GM21737 (cell line): Measurements from ENCODE around the gene TPCN1.

Source experiments
- ATAC-seq: cut with Tn5 transposase; IDR thresholded peaks from one replicate; pipeline ENCODE4 v1.9.1; 2021; ENCODE audit warnings: mild to moderate bottlenecking, moderate library complexity; ENCODE audit not compliant: unreplicated experiment

TPCN1 gene

DNA sequence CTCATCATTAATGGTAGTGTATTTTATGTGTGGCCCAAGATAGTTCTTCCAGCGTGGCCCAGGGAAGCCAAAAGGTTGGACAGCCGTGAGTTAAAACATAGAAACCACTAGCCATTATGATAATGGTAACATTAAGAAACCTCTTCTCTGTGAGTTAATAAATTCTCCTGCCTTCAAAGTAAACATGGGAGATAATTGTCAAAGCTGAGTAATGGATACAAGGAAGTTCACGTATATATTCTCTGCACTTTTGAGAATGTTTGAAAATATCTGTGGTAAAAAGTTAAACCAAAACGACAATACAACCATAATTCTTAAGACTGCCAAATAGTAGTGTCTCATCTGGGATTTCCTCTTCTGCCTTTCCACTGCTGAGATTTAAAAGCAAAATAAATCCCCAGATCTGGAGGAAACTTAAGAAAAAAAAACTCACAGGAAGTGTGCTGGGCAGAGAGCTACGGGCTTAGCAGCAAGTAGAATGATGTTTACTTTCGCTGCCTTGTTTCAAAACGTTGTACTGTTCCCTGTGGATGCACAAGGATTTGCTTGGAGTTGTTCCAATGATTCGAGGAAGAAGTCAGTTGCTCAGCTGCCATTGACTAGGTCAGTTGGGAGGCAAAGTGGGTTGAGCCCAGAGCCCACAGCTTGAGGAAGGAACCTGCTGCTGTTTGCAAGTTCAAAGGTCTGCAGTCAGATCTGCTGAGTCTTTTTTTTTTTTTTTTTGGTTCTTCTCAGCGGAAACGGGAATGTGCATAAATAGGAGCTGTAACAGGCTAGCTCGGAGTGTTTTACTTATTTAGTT, 1.7 kb downstream of the TPCN1 start:
- no peak for ATAC-seq

DNA sequence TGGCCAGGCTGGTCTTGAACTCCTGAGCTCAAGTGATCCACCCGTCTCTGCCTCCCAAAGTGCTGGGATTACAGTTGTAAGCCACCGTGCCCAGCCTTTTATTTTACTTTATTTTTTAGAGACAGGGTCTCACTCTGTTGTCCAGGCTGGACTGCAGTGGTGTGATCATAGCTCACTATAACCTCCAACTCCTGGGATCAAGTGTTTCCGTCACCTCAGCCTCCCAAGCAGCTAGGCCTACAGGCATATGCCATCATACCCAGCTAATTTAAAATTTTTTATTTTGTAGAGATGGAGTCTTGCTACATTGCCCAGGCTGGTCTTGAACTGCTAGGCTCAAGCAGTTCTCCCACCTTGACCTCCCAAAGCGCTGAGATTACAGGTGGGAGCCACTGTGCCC, 3.7 kb downstream of the TPCN1 start:
- no peak for ATAC-seq

DNA sequence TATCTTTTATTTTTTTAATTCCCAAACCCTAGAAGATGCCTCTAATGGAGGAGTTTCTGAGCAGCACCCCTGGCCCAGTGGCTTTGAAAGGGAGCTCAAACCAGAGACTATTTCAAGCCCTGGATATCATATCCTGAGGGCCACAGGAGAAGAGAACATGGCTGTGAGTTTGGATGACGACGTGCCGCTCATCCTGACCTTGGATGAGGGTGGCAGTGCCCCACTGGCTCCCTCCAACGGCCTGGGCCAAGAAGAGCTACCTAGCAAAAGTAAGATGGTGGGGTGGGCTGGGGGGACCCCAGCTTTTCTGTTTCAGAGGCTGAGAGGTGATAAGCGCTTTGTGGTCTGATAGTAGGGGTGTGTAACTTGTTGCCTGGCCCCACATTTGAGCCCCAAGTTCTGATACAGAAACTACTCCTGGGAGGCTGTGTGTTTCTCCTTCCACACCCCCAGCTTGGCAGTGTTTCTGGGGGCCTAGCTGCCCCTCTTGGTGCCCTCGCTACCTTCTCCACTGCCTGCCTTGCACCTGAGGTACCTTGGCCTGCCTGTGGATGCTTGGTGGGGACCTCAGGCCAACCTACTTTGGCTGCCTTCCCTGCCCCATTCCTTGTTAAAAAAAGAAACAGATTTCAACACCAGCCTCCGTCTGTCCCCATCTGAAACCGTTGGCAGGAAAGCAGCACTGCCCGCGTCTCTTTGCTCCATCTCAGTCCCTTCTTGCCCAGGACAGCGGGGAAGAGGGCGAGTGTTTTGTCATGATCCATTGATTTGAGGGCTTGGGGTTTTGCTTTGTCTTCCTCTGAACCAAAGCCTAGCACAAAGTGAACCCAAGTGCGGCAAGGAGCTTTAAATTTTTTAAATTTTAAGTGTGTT, 5.7 kb downstream of the TPCN1 start:
- ATAC-seq, result no peak

DNA sequence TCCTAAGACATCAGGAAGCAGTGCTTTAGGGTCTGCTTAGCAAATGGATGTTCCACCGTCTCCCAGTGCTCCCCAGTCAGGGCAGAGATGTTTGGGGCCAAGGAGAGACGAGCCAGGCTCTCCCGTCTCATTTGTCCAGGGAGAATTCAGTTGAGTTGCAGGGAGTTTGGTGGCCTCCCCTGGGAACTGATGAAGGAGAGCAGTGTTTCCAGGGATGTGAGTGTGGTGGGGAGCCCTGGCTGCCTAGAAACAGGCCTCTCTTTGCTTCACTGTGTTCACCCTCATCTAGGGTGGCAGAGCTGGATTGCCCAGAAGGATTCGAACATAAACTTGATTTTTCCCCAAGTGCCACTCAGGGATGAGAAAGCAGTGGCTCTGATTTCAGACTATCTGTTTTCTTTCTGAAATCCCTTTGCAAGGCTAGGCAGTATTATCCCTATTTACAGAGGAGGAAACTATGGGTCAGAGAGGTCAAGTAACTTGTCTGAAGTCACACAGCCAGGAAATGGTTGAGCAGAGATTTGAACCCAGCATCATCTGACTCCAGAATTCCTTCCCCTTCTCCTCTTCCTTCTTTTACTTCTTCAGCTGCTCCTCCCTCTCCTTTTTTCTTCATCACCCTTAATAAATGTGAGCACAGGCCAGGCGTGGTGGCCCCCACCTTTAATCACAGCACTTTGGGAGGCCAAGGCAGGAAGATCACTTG, 6.6 kb downstream of the TPCN1 start:
- ATAC-seq, result no peak

DNA sequence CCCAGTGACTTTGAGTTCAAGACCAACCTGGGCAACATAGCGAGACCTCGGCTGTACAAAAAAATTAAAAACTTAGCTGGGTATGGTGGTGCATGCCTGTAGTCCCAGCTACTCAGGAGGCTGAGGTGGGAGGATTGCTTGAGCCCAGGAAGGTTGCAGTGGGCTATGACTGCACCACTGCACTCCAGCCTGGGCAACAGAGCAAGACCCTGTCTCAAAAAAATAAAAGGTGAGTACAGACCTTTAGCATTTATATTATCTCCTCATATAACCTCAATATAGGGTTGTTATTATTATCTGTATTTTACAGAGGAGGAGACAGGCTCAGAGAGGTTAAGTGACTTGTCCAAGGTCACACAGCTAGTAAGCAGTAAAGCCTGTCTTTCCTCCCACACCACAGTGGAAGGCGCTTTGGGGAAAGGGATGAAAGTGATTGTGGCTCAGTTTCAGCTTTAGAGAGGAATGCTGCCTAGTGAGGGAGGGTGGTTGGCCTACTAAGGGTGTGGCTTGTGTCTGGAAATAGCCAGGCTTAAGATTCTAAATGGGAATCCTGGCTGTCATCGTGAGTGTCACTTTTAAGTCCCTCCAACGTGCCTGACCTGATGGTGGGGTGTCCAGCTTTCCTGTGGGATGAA, 7.2 kb downstream of the TPCN1 start:
- no peak for ATAC-seq

DNA sequence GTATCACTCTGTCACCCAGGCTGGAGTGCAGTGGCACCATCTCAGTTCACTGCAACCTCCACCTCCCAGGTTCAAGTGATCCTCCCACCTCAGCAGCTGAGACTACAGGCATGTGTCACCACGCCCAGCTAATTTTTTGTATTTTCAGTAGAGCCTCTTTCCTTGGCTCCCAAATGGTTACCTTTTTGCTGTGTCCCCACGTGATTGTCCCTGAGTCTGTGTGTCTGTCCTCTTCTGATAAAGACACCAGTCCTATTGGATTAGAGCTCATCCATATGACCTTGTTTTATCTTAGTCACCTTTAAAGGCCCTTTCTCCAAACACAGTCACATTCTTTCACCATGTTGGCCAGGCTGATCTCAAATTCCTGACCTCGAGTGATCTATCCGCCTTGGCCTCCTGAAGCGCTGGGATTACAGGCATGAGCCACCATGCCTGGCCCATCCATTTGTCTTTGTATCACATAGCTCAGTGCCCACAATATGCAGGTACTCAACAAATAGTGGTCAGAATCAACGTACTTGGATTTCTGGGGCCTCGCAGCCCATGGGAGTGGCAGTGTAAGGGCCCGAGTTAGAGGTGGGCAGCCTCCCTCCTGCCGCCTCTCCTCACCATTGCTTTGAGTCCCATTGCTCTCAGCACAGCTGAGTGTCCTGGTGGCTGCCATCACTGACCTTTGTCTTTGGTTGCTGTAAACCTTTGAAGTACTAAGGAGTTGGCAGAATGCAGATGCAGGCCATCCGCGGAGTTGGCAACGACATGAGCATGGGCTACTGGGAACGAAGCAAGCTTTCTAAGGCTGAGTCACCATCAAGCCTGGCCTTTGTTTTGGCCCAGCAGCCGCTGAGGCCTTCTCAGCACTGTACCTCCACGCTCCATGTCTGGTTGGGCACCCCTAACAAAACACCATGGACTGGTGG, 9.3 kb downstream of the TPCN1 start:
- no peak for ATAC-seq

DNA sequence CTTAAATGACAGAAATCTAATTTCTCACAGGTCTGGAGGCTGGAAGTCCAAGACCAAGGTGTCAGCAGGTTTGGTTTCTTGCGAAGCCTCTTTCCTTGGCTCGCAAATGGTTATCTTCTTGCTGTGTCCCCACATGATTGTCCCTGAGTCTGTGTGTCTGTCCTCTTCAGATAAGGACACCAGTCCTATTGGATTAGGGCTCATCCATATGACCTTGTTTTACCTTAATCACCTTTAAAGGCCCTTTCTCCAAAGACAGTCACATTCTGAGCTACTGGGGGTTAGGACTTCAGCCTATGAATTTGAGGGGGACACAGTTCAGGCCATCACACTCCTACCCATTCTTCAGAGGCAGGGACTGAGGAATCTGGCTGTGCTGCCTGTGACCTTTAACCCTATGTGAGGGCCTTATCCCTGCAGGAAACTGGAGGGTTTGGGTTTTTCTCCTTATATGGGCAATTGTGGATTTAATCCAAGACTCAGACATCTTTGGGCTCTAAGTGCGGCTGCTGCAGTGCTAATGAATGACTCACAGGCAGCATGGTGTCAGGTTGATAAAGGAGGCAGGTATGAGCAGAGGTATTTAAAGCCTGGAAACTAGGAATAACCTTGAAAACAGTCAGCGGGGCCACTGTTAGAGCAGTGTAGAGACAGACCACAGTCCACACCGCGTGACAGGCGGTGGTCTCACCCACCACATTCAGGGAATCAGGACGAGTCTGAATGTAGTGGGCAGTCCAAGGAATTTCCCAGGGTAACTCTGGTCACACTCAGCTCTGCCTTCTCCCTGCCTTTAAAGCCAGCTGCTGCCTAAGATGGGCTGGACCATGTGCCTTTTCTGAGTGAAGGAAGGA, 10.2 kb downstream of the TPCN1 start:
- ATAC-seq, result no peak

DNA sequence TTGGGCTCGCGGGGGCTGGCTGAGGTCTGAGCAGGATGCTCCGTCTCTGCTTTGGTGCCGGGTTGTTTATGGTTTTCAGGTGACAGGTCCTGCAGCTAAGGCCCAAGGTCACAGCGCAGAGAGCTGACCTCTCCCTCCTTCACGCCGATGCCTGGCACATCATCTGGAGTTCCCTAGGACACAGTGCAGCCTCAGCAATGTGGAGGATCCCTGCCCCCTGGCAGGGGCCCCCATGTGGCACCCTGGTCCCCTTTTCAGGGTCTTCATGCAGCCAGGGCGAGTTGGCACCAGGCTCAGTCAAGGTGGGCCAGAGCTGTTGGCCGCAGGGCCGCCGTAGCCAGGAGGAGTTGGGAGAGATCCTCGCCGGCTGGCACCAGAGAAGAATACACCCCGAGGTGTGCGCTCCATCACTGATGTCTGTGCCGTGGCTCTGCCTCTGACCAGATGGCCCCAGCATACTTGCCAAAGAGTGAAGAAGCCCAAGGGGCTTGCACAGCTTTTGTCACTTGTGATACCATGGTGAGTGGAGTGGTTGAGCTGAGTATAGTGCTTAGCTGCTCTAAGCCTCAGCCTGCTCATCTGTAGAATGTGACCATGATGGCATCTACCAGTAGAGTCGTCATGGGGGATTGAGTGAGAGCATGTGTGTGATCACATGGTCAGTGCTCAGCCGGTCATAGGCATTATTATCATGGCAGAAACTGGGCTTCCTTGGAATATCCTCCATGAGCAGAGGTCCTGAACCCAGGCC, 11.0 kb downstream of the TPCN1 start:
- ATAC-seq, result no peak

DNA sequence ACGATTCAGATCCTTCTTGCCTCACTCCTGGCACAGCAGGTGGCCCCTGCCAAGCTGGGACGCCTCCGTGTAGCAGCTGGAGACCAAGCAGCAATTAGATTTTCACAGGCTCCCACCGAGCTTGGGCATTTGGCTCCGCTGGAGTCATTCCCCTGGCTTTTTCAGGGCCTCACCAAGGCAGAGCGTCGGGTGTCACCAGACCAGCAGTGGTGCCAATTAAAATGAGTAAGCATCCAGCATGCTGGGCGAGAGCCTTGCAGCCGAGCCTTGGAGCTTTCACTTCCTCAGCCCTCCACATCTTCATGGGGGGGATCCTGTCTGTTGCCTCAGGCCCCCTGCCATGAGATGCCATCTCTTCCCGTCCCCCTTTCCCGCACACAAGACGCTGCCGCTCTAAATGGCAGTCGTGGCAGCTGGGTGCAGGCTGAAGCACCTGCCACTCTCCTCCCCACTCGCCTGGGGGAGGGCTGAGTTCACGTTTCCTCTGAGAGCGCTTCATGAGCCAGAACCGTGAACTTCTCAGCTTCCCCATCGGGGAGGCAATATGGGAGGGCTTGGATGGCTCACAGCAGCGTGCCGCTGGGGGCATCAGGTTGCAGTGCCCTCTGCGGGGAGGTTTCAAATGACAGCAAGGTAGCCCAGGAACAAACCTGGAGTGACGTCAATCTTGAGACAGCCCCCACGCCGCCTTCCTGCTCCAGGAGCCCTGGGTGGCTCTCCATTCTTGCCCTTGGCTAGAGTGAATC, 11.7 kb downstream of the TPCN1 start:
- peak; percentile 62 for ATAC-seq

DNA sequence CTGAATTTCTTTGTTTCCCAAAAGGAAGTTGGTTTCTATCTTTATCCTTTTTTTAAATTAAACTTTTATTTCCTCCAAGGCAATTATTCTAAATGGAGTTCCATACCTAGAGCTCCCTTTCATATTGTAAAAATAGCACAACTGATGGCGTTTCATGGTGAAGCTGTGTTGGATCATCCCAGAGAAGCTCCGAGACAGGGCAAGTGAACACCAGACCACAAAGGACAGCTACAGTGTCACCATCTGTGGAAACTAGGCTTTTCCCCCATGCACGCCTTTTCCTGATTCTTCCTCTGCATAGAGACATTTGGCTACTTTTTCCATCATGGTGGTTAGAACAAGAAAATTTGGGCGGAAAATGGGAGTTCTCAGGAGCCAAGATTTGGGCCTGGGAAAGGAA, 12.7 kb downstream of the TPCN1 start:
- no peak for ATAC-seq

DNA sequence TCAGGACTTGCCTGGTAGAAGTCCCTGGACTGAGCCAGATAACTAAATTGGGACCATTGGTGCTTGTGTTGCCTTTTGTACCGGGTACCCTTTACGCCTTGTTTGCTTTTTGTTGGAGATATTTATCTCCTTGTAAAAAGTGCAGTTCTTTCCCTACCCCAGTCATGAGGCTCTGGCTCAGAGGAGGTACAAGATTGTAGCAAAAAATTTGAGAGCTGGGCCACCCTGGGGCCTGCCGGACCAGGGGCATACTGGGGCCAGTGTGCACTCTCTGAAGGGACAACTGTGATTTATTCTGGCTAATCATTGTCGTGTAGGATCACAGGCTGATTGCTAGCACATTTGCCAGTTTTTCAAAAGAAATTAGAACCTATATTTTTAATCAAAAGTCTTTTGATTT, 13.2 kb downstream of the TPCN1 start:
- no peak for ATAC-seq

DNA sequence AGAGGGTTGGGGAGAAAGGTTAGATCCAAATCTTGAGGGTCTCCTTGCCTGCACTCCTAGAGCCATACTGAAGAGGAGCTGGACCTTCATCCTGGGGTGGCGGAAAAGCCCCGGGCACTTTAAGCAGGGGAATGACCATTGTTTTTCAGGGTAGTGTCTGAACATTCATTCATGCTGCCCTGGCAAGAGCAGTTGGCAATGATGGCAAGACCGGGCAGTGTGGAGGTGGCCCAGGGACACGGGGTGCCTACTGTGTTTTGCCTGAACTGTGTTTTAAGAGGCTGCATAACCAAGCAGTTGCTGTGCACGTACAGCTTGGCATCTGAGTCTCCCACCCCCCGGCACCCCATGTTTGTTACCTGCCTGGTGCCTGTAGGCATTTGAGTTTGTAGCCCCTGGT, 14.7 kb downstream of the TPCN1 start:
- no peak for ATAC-seq

DNA sequence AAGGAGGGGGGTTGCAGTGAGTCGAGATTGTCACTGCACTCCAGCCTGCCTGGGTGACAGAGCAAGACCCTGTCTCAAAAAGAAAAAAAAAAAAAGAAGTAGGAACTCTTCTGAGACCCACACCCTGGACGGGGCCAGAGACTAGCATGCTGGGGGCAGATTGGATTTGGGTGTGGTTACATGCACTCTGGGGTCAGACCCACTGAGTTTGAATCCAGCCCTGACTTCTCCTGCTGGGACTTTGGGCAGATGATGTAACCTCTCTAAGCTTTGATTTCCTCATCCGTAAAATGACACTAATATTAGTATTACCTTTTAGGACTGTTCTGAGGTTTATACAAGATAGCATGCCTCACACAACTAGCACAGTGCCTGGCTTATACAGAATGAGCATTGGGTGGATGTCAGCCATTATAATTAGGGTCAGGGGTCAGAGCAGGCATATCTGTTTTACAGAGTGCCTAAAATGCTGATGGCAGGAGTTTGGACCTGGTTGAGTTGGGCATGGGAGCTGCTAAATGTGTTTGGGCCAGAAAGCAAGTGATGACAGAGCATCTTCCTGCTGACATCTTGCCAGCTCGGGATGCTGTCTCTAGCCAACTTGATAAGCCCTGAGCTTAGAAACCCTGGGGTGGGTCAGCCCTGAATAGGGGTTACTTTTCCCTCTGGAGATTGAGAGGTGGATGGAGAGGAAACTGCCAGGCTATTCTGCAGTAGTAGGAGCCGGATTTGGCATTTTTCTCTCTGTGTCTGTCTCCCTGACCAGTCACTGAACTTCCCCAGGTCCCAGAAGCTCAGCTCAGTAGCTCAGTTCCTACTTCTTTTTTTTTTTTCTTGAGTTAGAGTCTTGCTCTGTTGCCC, 15.5 kb downstream of the TPCN1 start:
- ATAC-seq, result no peak

DNA sequence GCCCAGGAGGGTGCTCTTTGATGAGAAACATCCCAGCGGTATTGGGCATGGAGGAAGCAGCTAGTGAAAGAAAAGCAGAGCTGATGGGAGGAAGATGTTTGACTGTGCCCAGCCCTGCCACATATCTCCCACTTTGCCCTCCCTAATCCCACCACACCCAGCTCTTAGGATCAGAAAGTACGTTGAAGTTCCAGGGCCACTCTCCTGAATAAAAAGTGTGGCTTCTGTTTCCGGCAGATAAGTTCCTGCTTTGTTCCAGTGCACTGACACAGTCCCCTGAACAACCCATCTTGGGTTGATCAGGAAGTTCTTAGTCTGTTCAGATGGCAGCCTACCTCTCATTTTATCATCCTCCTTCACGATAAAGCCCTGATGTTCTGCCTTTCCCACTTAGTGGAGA, 16.5 kb downstream of the TPCN1 start:
- no peak for ATAC-seq

DNA sequence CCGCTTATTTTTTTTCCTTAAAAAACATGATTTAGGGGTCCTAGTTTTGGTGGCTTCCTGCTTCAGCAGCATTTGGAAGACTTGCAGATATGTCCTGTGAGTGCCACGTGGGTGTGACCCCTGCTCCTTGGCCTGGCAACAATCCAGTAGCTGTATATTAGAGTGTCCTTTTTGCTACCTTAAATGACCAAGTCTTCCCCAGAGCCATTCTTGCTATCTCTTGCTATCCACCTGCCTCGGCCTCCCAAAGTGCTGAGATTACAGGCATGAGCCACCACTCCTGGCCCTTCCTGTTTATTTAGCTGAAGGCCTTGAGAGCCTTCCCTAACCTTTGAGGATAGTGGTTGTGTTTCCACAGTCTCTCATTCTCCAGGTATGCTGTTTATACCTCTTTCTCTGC, 17.0 kb downstream of the TPCN1 start:
- no peak for ATAC-seq

DNA sequence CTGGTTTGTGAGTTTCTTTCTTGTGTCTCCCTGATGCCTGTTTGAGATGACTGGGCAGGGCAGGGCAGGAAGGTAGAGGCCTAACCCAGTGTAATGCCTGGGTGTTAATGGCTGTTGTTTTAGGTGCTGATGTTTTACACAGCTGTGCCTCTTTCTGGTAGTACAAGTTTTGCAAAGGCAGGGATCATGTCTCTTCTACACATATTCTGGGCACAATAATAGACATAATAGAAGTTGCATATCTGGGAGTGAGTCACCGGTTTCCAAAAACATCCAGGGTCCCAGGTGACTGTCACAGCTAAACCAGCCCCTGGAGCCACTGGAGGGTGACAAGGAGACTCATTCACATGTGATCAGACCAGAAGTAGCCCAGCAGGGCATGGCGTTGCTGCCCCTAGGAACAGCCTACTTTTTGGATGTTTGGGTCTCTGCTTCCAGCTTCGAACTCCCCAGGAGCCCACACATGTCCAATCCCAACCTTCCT, 18.1 kb downstream of the TPCN1 start:
- ATAC-seq, result no peak
